NOMO-1 (cell line): ENCODE data around the gene GRIN2A.

ENCODE experiments used
- DNase-seq, 2 experiments: peaks; one replicate each; lab custom pipeline; 2025; ENCODE audit not compliant: unreplicated experiment in 2 of 2; lab: John Stamatoyannopoulos, UW

Gene GRIN2A

DNA sequence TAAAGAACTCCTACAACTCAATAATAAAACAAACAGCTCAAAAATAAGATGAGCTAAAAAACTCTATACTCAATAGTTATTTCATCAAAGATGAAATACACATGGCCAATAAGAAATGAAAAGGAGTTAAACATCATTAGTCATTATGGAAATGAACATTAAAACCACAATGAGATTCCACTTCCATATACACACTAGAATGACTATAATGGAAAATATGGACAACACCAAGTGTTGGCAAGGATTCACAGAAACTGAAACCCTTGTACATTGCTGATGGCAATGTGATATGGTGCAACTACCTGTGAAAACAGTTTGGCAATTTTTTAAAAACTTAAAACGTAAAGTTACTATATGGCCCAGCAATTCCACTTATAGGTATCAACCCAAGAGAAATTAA lies 91.4 kb downstream of the GRIN2A start:
- DNase-seq, result no peak

DNA sequence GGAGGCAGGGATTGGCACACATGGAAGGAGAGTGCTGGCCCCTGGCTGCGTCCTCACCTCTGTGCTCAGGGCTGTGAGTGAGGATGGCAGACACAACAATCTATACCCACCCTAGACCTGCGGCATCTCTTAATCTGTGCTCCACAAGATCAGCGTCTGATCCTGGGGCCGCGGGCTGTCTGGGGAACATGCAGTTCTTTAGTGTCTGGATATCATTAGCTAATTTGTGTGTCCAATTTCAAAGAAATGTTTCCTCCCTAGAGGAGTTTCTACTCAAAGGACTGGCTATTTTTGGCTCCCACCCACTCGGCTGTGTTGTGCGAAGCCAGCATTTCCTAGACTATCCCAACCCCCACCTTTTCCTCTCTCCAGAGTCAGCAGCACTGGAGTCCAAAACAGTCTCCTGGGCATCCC lies 93.8 kb downstream of the GRIN2A start:
- no peak for DNase-seq

DNA sequence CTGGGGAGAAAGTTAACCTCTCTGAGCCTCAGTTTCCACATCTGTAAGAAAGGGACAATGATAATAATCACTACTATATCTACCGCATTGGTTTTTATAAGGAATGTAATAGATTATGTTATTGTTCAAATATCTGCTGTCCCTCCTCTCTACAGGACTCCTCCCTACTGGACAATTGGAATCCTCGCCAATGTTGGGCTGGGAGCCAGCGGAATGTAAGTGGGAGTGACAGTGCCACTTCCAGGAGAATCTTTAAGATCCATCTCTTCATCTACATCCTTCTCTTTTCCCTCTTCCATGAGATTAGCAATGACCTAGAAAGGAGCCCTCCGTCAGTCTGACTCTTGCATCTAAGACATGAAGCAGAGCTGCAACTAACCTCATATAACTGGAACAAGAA lies 95.1 kb downstream of the GRIN2A start:
- DNase-seq, result no peak

DNA sequence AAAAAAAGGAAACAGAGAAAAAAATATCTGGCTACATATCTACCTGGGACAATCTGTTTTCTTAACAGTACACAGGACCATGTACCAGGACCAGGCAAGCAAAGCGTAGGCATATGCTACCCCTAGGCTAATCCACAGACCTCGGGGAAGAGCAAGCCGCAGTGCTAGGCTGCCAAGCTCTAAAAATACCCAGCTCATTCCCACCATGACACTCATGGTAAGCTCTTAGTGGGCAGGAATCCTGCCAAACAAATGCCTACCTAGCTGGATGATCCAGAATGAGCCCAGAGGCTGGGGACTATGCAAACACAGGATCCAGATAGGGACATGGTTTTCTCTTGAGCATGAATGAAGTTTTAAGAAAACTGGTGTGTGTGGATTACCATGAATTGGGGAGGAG lies 95.6 kb downstream of the GRIN2A start:
- DNase-seq, result no peak

DNA sequence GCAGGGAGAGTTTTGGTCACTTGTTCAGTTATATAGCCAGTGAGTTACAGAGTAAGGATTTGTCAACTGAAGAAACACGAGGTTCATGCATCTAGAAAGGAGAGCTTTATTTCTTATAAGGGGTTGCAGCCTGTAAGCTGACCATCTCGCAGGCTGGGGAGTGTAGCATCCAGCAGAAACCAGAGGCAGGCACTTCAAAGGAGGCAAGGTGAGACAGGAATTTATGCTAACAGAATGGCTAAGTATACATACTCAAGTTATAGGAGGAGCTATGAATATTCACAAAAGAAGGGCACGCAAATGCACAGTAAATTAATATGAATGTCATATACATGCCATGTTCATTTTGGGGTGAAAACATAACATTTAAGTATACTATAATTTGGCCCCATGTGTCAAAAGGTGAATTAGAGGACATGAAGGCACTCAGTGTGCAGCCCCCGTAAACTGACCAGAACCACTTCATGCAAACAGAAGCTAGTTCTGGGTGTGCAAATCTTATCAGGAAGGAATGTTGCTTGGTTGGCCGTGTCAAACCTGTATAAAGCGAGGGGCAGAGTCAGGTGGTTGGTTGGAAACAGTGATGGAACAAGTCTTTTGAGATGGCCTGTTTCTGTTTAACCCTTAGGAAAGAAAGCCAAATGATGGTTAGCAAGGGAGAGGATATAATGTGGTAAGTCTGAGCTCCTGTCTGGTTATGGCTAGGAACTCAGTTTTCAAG lies 97.0 kb downstream of the GRIN2A start:
- DNase-seq, result no peak

DNA sequence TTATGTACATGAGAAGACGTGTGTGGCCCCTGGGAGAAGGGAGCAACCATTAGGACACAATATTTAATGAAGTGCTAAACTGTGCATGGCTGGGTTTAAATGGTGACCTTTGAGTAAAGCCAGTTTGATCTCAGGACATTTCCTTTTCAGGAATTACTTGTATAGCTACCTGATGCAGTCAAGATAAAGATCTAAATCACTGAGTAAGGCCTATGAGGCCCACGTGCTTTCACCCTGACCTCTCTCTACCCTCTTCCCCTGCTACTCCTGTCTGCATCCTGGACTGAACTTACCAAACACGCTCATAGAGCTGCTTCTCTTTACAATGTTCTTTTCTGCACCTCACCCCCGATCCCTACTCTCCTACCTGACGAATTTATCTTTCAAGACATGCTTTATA lies 98.9 kb downstream of the GRIN2A start:
- no peak for DNase-seq

DNA sequence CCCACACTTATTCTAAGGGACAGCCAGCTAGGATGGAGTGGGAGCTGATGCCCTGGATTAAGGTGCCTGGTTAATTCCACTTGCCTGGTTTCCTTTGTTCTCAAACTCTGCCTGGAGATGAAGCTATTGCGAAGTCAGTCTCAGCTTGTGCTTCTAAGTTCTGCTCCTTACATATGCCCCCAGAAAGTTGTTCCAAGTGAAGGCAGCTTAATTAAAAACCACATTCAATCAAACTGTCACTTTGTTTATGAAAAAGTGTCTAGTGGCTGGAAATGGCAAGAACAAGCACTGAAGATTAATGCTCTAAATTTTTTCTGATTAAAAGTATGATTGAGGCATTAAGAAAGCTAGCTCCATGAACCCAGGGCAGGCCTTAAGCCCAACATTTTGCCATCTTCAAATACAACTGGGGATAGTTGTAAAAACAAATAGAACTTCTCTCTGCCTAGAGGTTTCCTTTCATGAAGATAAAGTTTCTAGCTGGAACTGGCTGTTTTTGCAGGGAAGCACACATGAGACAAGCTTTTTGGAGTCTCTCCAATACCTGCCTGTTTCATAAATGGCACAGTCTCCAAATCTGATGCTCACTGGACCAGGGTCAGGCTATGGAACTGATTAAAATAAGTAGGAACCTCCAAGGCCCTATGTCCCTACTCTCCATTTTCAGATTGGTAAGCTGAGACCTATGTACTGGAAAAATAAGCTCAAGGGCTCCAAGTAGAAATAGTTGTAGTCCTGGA lies 100.9 kb downstream of the GRIN2A start:
- no peak for DNase-seq

DNA sequence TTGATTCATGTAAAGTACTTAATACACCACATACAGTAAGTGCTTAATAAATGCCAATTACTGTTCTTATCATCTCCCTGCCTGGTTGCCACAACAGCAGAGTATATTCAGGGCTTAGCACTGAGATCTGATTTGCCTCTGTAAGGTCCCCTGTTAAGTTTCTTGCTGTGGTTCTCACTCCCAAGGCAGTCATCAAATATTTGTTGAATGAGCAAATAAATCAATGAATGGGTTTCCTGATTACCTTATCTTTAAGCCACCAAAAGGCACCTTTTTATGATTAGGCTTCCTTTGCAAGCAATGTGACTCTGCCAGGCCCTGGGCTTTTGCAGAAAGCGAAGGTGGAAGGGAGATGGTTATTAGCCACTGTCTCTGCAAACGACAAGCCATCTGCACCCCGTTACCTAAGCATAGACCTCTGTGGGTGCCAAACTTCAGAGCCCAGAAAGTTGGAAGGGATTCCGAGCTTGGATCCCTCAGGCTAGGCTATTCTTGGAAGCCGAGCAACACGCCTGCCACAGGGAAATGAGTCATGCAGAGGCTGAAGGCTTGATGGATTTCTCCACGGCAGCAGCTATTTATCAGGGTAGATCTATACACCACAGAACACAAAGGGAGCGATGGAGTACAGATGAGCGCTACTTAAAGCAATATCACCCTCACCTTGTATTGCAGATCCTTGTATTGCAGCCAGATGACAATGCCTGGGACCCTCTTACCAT lies 102.0 kb downstream of the GRIN2A start:
- DNase-seq, result no peak

DNA sequence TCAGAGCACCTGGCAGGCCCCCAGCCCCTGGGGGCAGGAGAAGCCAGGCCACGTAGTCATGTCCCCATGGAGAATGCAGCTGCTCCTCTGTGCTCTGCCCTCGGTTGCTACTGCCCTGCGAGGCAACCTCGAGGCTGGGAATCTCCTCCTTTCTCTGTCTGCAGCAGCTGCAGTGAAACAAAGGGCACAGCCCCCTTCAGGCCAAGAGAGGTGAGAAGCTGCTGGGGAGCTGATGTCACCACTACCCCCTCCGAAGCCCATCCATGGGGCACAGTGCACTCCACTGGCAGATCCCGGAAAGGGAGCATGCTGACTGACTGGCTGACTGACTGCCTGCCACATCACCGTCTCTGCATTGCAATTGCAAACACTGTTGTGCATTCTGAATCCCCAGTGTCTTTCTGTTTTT lies 103.7 kb downstream of the GRIN2A start:
- DNase-seq, result no peak

DNA sequence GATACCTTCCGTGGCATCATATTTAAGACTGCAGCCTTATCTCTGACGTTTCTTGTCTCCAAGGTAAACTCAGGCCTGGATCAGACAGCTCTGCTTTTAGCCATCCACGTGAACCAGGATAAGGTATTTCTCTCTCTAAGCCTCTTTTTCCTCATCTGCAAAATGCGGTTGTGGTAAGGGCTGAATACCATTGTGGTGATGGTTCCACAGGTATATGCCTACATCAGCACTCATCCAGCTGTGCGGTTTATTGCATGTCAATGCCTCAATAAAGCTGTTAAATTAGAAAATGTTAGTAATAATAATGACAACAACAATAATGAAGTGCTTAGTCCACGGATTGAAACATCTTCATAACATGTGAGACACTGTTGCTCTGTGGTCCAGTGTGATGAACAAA lies 104.4 kb downstream of the GRIN2A start:
- no peak for DNase-seq

DNA sequence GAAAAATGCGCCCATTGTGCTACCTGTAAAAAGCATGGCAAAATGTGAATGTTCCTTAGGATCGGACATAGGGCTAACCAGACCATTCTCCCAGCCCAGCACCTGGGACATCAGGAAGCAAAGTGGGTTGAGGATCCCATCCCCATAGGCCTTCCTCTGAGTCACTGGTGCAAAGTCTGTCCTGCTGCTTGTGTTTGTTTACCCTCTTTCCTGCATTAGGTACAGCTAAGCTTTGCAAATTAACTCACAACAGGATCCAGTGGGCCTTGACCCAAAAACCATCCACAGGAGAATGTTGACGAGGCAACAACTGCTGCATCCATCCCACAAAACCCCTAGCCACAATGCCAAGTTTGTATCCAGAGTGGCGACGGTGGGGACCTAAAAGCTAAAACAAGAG lies 106.2 kb downstream of the GRIN2A start:
- DNase-seq, result no peak

DNA sequence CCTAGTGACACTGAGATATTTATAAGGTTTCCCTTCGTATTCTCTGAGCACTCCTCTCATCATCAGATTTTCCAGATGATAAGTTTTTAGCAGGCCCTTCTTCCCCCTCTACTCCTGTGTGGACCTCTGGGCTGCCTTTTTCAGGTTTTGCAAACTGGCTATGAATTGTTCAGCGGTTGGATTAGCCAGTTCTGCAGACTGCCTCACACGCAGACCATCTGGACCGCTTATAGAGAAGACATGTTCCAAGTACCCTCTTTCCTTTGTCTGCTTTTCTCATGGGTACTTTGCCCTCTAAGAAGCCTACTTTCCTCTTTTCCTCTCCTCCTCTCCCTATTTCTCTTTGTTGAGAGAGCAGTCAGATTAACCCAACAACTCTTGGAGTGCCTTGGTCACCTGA lies 111.6 kb downstream of the GRIN2A start:
- no peak for DNase-seq

DNA sequence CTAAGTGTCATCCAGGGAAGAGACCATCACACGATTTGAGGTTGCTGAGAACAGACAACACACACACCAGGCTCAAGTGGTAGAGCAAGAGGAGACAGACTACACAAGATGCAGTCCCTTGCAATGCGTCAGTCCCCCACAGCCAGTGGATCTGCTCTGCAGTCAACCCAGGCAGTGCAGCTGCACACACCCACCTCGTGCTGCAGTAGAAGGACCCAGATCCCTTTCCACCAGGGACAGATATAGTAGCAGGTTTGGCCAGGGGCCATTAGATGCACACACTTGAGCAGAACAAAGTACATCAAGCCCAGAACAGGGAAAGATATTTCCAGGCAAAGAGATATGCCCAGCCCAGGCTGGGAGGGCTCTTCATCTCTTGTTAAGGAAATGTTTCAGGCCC lies 112.9 kb downstream of the GRIN2A start:
- DNase-seq, result no peak

DNA sequence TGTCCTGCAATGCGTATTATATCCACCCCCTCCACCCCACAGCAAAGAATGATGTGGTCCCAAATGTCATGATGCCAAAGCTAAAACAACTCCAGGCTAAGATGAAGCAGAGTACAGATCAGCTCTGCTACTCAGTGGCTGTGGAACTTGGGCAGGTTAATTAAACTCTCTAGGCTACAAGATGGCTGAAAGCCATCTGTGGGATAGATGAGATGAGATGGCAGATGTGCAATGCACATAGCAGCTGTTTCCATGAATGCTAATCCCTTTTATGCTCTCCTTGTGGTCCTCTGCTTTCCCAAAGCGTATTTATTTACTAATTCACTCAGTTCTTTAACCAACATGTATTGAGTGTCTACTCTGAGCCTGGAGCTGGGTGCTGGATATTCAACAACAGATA lies 114.4 kb downstream of the GRIN2A start:
- DNase-seq, result no peak

DNA sequence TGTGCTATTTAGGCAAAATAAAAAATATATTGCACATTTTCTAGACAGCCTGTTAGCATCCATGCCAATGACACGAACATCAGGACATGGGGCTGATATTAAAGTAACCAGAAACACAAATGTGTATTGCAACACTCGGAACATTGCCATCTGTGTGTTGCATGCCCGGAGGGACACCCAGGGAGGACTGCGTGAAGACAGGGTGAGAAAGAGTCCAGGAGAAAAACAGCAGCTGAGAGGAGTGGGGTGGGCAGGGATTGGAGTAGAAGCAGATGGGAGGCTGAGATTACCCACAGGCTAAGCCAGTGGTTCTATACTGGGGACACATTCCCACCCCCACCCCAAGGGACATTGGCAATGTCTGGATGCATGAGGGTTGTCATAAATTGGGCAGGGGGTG lies 114.8 kb downstream of the GRIN2A start:
- no peak for DNase-seq

DNA sequence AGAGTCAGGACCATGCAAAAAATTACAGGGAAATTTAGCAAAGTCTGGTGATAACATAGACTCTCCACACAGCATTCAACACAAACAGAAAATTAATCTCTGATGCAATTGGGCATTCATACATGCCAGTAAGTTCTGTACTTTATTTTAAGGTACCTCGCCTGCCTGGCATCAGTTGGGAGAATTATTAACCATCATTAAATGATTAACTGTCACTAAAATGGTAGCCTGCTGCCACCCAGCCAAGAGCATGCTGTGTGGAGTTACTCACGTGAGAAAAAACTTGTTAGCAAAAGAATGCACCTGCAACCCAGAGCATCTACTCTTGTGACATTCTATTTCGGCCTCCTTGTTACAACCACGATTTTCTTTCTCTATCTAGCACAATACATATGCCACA lies 117.2 kb downstream of the GRIN2A start:
- no peak for DNase-seq

DNA sequence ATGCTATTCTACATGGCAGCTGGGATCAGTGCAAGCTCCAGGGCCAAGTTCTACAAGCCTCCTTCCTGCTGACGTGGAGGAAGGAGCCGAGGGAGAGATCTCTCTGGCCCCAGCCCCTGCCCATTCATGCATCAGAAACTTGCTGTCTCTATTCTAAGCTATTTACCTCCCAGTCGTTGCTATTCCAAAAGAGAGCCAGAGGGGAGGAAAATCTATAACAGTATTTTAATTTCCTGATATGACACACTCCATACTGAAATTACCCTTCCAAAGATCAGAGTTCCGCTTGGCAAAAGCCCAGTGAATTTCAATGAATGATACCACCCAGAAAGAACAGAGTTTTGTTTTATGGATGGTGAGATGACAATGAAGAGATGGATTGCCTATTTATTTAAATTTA lies 133.4 kb downstream of the GRIN2A start:
- DNase-seq, result no peak

DNA sequence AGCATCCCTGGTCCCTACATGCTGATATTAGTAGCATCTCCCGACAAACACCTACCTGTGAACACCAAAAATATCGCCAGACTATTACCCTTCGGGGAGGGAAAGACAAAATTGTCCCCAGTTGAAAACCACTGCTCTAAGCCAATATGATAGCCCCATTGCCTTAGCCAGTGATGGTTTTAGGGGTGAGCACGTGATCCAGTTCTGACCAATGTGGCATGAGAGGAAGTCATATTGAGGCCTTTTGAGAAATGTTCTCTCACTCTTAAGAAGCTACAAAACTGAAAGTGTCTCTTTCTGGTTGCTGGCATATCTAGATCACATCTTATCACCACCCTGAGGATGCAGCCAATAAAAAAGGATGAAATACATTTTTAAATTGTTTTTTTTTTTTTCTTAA lies 136.3 kb downstream of the GRIN2A start:
- DNase-seq, result no peak

DNA sequence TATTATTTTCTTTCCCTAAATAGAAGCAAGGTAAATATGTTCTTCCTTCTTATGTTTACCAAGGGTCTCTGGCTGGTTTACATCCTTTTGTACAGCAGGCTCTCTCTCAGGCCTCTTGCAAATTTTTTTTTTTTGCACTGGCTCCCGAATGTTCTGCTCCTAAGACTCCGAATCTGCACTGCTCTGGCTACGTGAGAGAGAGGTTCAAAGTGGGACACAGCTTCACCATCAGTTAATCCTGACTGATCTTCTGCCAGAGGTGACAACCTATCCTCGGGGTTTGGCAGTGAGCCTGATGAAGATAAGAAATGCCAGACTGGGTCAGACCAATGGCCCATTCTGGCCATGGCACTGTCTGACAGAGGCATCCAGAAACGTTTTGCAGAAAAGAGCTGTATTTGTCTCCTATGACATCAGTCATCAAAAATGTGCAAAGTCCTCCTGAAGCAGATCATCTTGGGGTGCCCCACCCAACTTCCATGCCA lies 136.9 kb downstream of the GRIN2A start:
- no peak for DNase-seq

DNA sequence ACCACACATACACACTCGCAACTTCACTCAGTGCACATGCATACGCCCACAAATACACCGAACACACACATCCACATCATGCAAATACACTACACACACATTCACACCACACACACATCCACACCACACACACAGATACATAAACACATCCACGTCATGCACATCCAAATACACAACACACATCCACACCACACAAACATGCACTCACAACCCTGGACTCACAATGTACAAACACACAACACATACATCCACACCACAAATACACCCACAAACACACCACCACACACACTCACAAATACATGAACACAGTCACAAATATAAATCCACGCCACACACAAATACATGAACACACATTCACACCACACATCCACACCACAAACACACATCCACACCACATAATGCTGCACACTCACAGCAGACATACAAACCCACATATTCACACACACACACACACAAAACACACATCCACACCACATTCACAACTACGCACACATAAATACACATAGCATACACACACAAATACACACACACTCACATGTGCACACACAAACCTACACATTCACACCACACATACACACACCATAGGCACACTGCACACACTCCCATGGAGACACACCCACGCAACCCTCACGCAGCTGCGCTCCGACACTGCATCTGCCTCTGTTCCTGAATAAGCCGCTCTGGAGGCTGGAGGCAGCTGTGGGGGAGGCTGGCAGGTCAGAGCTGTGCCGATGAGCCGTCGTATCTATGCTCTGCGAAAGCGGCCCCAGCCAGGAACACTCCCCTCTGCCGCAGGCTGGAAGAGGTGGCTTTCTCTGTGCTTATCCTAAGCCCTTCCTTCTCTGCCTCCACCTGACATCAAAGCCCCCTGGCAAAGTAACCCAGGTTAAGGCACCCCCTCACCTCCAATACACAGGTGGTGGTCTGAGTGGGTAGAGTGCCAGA lies 141.8 kb downstream of the GRIN2A start:
- DNase-seq, result no peak
